ENCODE measurements around the gene PRDX2. TPM values are rescaled to one million over a fixed set of nuclear protein-coding genes. Genes with fewer than 3 reads are reported as not detected.

The PRDX2 gene
- total and polyA plus RNA-seq, 10 of the 15 experiments (the other 5 are each of a cell fraction or from before 2014, with no cell fraction given): 93.0 to 812 (median 344) TPM

- TF ChIP-seq ZBTB40 (IDR thresholded peaks at IDR 0.05; ENCODE audit: borderline replicate concordance): no peak
- no peak for TF ChIP-seq RCOR1 (conservative IDR thresholded peaks at IDR 0.05; ENCODE audit: low read depth, low read length)
- peak; percentile 72 for TF ChIP-seq NBN (IDR thresholded peaks at IDR 0.05)
- no peak for TF ChIP-seq NR2C2 (IDR thresholded peaks at IDR 0.05; ENCODE audit: borderline replicate concordance, control insufficient read depth, insufficient read length, low read depth)
- peak; percentile 87 for TF ChIP-seq SMAD5 (IDR thresholded peaks at IDR 0.05; ENCODE audit: low read depth)
- TF ChIP-seq JUND (IDR thresholded peaks at IDR 0.05; ENCODE audit: low read depth, low read length): no peak
- peak; percentile 87 for TF ChIP-seq EED (IDR thresholded peaks at IDR 0.05; ENCODE audit: low read depth)
- peak; percentile 38 for TF ChIP-seq MEF2B (IDR thresholded peaks at IDR 0.05; ENCODE audit: partially characterized antibody, poor library complexity, severe bottlenecking)
Measured at GRCh38 chr19:12793290-12794195, 8.1 kb downstream of the PRDX2 start (continued).

Data from GM12878 (cell line).